ENCODE measurements around the gene DNM3. TPM values are rescaled to one million over a fixed set of nuclear protein-coding genes. Genes with fewer than 3 reads are reported as not detected.
A peak's percentile ranks its signal among the peaks of the same experiment; 100 is the strongest.

DNM3 gene
- total RNA-seq, 1 donor from 2014 or later, result 1.8 TPM

GRCh38 chr1:172308142-172308541 is 466.8 kb downstream of the DNM3 start:
- H3K4me3 ChIP-seq (ENCODE audit: low read depth, low read length), result no peak overlapping the region
- no peak for DNase-seq (ENCODE audit: low read depth)
- TF ChIP-seq CTCF (conservative IDR thresholded peaks at IDR 0.05; ENCODE audit: low read depth, low read length), result no peak

GRCh38 chr1:172308577-172308976 is 467.3 kb downstream of the DNM3 start:
- no peak for DNase-seq (ENCODE audit: low read depth)
- no peak for TF ChIP-seq CTCF (conservative IDR thresholded peaks at IDR 0.05; ENCODE audit: low read depth, low read length)
- H3K4me3 ChIP-seq (ENCODE audit: low read depth, low read length), result no peak overlapping the region

- no peak overlapping the region for H3K4me3 ChIP-seq (ENCODE audit: low read depth, low read length)
- no peak for DNase-seq (ENCODE audit: low read depth)
- TF ChIP-seq CTCF (conservative IDR thresholded peaks at IDR 0.05; ENCODE audit: low read depth, low read length), result no peak
Measured at GRCh38 chr1:172320733-172321132, 479.4 kb downstream of the DNM3 start.

- no peak for TF ChIP-seq CTCF (conservative IDR thresholded peaks at IDR 0.05; ENCODE audit: low read depth, low read length)
- no peak overlapping the region for H3K4me3 ChIP-seq (ENCODE audit: low read depth, low read length)
- DNase-seq (ENCODE audit: low read depth), result no peak
Measured at GRCh38 chr1:172321451-172321850, 480.2 kb downstream of the DNM3 start.

GRCh38 chr1:172322219-172323061 is 481.1 kb downstream of the DNM3 start:
- H3K4me3 ChIP-seq (ENCODE audit: low read depth, low read length), result no peak overlapping the region
- no peak for TF ChIP-seq CTCF (conservative IDR thresholded peaks at IDR 0.05; ENCODE audit: low read depth, low read length)
- DNase-seq (ENCODE audit: low read depth), result peak; percentile 50

GRCh38 chr1:172323686-172324085 is 482.4 kb downstream of the DNM3 start:
- DNase-seq (ENCODE audit: low read depth), result no peak
- H3K4me3 ChIP-seq (ENCODE audit: low read depth, low read length), result no peak overlapping the region
- no peak for TF ChIP-seq CTCF (conservative IDR thresholded peaks at IDR 0.05; ENCODE audit: low read depth, low read length)

GRCh38 chr1:172324086-172324485 is 482.8 kb downstream of the DNM3 start:
- DNase-seq (ENCODE audit: low read depth), result no peak
- no peak for TF ChIP-seq CTCF (conservative IDR thresholded peaks at IDR 0.05; ENCODE audit: low read depth, low read length)
- H3K4me3 ChIP-seq (ENCODE audit: low read depth, low read length), result no peak overlapping the region

Data from epithelial cell of proximal tubule (primary cell).